K562 (cell line): ENCODE measurements around the gene PRKCE.

Experiments used
- EP300 ChIP-seq: IDR thresholded peaks from 2 replicates; pipeline ENCODE4 v1.6.1; 2012; ENCODE audit warnings: low read length, improper control_type of control experiment
- JUNB ChIP-seq: fragments of 450-650 bp; formaldehyde crosslinking; conservative IDR thresholded peaks from 2 replicates; pipeline ENCODE4 v1.4.0; 2020; ENCODE audit warnings: mild to moderate bottlenecking
- POLR2AphosphoS5 ChIP-seq: IDR thresholded peaks from 2 replicates; pipeline ENCODE4 v1.6.1; 2011; ENCODE audit warnings: mild to moderate bottlenecking, low read depth, low read length, moderate library complexity; ENCODE audit not compliant: control insufficient read depth, insufficient read depth
- RFX5 ChIP-seq: IDR thresholded peaks from 2 replicates; pipeline ENCODE4 v1.6.1; 2011; ENCODE audit warnings: low read depth, mild to moderate bottlenecking, improper control_type of control experiment, low read length
- SLC30A9 ChIP-seq: fragments of 250-450 bp; sonication (Bioruptor Pico); IDR thresholded peaks from 2 replicates; pipeline ENCODE4 v1.8.0; 2022; ENCODE audit warnings: mild to moderate bottlenecking, moderate library complexity
- ZNF224 ChIP-seq: sonication (generic); formaldehyde crosslinking; IDR thresholded peaks from 2 replicates; pipeline ENCODE4 v1.8.0; 2022; ENCODE audit warnings: mild to moderate bottlenecking, missing genetic modification reagents
- ZNF764 ChIP-seq: fragments of 250-450 bp; sonication (Bioruptor Pico); IDR thresholded peaks from 2 replicates; pipeline ENCODE4 v1.4.0; 2020; ENCODE audit warnings: low read depth, mild to moderate bottlenecking, moderate library complexity
- TF ChIP-seq, protein P1 (sequence below), 3 experiments: IDR thresholded peaks in 2 of 3; conservative IDR thresholded peaks in 1 of 3; 2 replicates each; pipeline ENCODE4 v1.5.1; 2011 to 2012; ENCODE audit warnings: low read length in 3 of 3, mild to moderate bottlenecking in 3 of 3, control low read depth in 2 of 3, improper control_type of control experiment in 1 of 3, inconsistent platforms in 1 of 3, low read depth in 1 of 3, mixed read lengths in 1 of 3, moderate library complexity in 1 of 3; ENCODE audit not compliant: insufficient read depth in 2 of 3
- TF ChIP-seq, protein P2 (sequence below): IDR thresholded peaks from 2 replicates; pipeline ENCODE4 v1.6.1; 2012; ENCODE audit warnings: low read depth, low read length, improper control_type of control experiment, borderline replicate concordance
- TF ChIP-seq, protein P3 (sequence below), 2 experiments: fragments of 450-650 bp; formaldehyde crosslinking in 1 of 2; IDR thresholded peaks; 2 replicates each; pipeline versions ENCODE4 v1.4.0 to v1.6.1; 2014 to 2020; ENCODE audit warnings: mild to moderate bottlenecking in 2 of 2, borderline replicate concordance in 1 of 2, low read depth in 1 of 2
- TF ChIP-seq, protein P4 (sequence below): sonication (generic); formaldehyde crosslinking; IDR thresholded peaks from 2 replicates; pipeline ENCODE4 v1.8.0; 2023; ENCODE audit warnings: mild to moderate bottlenecking, missing genetic modification reagents
- TF ChIP-seq, protein P5 (sequence below): sonication (generic); formaldehyde crosslinking; IDR thresholded peaks from 2 replicates; pipeline ENCODE4 v1.8.1; 2023; ENCODE audit warnings: mild to moderate bottlenecking, missing genetic modification reagents
- TF ChIP-seq, protein P6 (sequence below): fragments of 450-650 bp; conservative IDR thresholded peaks from 2 replicates; pipeline ENCODE4 v1.6.1; 2016; ENCODE audit warnings: missing genetic modification characterization, low read depth, mild to moderate bottlenecking, control low read depth, missing compliant biosample characterization

DNA sequence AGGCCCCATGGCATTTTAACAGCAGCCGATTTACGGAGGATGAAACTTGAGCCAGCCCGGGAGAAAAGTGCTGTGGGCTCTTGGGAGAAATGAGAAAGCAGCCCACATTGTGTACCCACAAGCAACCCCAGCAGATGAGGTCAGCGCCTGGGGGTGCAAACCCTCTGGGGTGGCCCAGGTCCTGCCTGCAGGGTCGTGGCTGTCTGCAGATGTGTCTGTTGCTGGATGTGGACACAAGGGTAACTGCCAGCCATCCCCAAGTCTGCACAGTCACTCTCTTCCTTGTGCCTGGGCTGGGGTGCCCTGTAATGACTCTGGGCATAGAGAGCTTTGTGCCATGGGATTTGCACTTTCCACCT lies 170.8 kb downstream of the PRKCE start:
- TF ChIP-seq ZNF224 (CRISPR knock-in tag): no peak
- TF ChIP-seq EP300: no peak
- TF ChIP-seq, protein P1, sequence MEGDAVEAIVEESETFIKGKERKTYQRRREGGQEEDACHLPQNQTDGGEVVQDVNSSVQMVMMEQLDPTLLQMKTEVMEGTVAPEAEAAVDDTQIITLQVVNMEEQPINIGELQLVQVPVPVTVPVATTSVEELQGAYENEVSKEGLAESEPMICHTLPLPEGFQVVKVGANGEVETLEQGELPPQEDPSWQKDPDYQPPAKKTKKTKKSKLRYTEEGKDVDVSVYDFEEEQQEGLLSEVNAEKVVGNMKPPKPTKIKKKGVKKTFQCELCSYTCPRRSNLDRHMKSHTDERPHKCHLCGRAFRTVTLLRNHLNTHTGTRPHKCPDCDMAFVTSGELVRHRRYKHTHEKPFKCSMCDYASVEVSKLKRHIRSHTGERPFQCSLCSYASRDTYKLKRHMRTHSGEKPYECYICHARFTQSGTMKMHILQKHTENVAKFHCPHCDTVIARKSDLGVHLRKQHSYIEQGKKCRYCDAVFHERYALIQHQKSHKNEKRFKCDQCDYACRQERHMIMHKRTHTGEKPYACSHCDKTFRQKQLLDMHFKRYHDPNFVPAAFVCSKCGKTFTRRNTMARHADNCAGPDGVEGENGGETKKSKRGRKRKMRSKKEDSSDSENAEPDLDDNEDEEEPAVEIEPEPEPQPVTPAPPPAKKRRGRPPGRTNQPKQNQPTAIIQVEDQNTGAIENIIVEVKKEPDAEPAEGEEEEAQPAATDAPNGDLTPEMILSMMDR (IDR thresholded peaks at IDR 0.05 in 2 of 3, conservative IDR thresholded peaks at IDR 0.05 in 1 of 3; ENCODE audit: insufficient read depth in 2 of 3, low read depth in 1 of 3, low read length in 3 of 3): no peak
- no peak for TF ChIP-seq POLR2AphosphoS5
- TF ChIP-seq SLC30A9 (CRISPR knock-in tag): no peak
- TF ChIP-seq, protein P2, sequence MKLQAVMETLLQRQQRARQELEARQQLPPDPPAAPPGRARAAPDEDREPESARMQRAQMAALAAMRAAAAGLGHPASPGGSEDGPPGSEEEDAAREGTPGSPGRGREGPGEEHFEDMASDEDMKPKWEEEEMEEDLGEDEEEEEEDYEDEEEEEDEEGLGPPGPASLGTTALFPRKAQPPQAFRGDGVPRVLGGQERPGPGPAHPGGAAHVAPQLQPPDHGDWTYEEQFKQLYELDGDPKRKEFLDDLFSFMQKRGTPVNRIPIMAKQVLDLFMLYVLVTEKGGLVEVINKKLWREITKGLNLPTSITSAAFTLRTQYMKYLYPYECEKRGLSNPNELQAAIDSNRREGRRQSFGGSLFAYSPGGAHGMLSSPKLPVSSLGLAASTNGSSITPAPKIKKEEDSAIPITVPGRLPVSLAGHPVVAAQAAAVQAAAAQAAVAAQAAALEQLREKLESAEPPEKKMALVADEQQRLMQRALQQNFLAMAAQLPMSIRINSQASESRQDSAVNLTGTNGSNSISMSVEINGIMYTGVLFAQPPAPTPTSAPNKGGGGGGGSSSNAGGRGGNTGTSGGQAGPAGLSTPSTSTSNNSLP: no peak
- TF ChIP-seq JUNB (CRISPR knock-in tag): no peak
- no peak for TF ChIP-seq ZNF764 (CRISPR knock-in tag)
- TF ChIP-seq, protein P3, sequence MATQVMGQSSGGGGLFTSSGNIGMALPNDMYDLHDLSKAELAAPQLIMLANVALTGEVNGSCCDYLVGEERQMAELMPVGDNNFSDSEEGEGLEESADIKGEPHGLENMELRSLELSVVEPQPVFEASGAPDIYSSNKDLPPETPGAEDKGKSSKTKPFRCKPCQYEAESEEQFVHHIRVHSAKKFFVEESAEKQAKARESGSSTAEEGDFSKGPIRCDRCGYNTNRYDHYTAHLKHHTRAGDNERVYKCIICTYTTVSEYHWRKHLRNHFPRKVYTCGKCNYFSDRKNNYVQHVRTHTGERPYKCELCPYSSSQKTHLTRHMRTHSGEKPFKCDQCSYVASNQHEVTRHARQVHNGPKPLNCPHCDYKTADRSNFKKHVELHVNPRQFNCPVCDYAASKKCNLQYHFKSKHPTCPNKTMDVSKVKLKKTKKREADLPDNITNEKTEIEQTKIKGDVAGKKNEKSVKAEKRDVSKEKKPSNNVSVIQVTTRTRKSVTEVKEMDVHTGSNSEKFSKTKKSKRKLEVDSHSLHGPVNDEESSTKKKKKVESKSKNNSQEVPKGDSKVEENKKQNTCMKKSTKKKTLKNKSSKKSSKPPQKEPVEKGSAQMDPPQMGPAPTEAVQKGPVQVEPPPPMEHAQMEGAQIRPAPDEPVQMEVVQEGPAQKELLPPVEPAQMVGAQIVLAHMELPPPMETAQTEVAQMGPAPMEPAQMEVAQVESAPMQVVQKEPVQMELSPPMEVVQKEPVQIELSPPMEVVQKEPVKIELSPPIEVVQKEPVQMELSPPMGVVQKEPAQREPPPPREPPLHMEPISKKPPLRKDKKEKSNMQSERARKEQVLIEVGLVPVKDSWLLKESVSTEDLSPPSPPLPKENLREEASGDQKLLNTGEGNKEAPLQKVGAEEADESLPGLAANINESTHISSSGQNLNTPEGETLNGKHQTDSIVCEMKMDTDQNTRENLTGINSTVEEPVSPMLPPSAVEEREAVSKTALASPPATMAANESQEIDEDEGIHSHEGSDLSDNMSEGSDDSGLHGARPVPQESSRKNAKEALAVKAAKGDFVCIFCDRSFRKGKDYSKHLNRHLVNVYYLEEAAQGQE (IDR thresholded peaks at IDR 0.05; ENCODE audit: borderline replicate concordance): no peak
- TF ChIP-seq, protein P3 (CRISPR knock-in tag; IDR thresholded peaks at IDR 0.05; ENCODE audit: low read depth): no peak
- TF ChIP-seq, protein P4, sequence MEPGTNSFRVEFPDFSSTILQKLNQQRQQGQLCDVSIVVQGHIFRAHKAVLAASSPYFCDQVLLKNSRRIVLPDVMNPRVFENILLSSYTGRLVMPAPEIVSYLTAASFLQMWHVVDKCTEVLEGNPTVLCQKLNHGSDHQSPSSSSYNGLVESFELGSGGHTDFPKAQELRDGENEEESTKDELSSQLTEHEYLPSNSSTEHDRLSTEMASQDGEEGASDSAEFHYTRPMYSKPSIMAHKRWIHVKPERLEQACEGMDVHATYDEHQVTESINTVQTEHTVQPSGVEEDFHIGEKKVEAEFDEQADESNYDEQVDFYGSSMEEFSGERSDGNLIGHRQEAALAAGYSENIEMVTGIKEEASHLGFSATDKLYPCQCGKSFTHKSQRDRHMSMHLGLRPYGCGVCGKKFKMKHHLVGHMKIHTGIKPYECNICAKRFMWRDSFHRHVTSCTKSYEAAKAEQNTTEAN (CRISPR knock-in tag): no peak
- no peak for TF ChIP-seq RFX5
- TF ChIP-seq, protein P5, sequence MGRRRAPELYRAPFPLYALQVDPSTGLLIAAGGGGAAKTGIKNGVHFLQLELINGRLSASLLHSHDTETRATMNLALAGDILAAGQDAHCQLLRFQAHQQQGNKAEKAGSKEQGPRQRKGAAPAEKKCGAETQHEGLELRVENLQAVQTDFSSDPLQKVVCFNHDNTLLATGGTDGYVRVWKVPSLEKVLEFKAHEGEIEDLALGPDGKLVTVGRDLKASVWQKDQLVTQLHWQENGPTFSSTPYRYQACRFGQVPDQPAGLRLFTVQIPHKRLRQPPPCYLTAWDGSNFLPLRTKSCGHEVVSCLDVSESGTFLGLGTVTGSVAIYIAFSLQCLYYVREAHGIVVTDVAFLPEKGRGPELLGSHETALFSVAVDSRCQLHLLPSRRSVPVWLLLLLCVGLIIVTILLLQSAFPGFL (CRISPR knock-in tag): no peak
- TF ChIP-seq, protein P6, sequence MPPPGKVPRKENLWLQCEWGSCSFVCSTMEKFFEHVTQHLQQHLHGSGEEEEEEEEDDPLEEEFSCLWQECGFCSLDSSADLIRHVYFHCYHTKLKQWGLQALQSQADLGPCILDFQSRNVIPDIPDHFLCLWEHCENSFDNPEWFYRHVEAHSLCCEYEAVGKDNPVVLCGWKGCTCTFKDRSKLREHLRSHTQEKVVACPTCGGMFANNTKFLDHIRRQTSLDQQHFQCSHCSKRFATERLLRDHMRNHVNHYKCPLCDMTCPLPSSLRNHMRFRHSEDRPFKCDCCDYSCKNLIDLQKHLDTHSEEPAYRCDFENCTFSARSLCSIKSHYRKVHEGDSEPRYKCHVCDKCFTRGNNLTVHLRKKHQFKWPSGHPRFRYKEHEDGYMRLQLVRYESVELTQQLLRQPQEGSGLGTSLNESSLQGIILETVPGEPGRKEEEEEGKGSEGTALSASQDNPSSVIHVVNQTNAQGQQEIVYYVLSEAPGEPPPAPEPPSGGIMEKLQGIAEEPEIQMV (tag): no peak
